NT2/D1 (cell line): ENCODE data around the gene KMT2E.

Source experiments
- SUZ12 ChIP-seq: IDR thresholded peaks from 2 replicates; pipeline ENCODE4 v1.6.1; 2011; ENCODE audit not compliant: insufficient read length, insufficient read depth; ENCODE audit errors: extremely low read depth
- YY1 ChIP-seq: IDR thresholded peaks from 2 replicates; pipeline ENCODE4 v1.6.1; 2011; ENCODE audit not compliant: insufficient read length, insufficient read depth
- ZNF274 ChIP-seq: IDR thresholded peaks from 2 replicates; pipeline ENCODE4 v1.6.1; 2011; ENCODE audit warnings: mild to moderate bottlenecking, low read depth, low read length

DNA sequence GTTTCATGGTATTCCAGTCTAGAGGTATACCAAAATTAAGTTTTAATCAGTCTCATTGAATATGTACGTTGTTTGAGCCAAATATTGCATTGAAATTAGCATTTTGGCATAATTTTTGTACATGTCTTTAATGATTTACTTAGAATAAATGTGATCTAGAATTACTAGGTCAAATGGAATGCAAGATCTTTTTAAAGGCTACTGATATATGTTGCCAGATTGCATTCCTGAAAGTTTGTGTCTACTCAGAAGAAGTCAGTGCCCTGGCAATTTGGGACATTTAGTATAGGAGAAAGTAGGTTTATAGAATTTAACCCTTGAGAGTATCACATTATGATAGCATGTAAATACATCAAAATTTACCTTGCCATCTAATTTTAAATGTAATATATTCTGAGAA lies 32.4 kb downstream of the KMT2E start:
- no peak for TF ChIP-seq ZNF274
- no peak for TF ChIP-seq YY1
- TF ChIP-seq SUZ12, result no peak
